Prostate gland (tissue), 2 donors: Measurements from ENCODE around the gene MAIP1.

ENCODE experiments used
- CTCF ChIP-seq, 4 experiments: fragments of 200-600 bp in 2 of 4; fragments of 450-650 bp in 2 of 4; sonication (generic) in 2 of 4; IDR thresholded peaks; 1 replicate in 3 of 4; 2 replicates in 1 of 4; pipeline ENCODE4 v1.5.1; 2016 to 2019; ENCODE audit warnings: antibody characterized with exemption in 4 of 4, mild to moderate bottlenecking in 2 of 4, moderate library complexity in 2 of 4
- POLR2AphosphoS5 ChIP-seq: sonication (generic); formaldehyde crosslinking; IDR thresholded peaks from one replicate; pipeline ENCODE4 v1.6.1; 2017; ENCODE audit warnings: antibody characterized with exemption

- TF ChIP-seq CTCF (IDR thresholded peaks at IDR 0.05) (no peak), POLR2AphosphoS5 (no peak)
Measured at GRCh38 chr2:199962203-199962602, 6.8 kb downstream of the MAIP1 start.
